ENCODE measurements around the gene GRAMD2A. TPM values are rescaled to one million over a fixed set of nuclear protein-coding genes. Genes with fewer than 3 reads are reported as not detected.
A peak's percentile ranks its signal among the peaks of the same experiment; 100 is the strongest.
"Not testable (repeated sequence)": the region's sequence is repeated elsewhere in the genome, so short reads cannot be mapped to it uniquely, and the experiment has no call there.

Gene GRAMD2A
- total and polyA plus RNA-seq, 2 experiments from 2014 or later, result not detected

DNA sequence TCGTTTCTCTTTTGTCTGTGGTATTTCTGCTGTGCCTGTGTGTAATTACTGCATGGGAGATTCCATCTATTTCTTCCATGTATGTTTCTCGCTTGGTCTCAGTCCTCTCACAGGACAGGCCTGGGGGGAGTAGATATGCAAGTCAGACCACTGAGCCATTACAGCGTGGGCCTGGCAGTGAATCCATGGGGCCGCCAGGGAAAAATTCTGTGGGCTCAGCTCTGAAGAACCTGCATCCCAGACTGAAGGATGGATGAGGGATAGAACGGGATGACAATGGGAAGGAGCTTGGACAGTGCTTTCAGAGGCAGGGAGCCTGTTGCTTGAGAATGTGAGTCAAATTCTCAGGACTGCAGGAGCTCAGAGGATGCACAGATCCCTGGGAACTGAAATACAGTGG lies 24.8 kb downstream of the GRAMD2A start:
- 67 to 70% methylated on average over 5 of the region's 5 CpGs for WGBS, 2 experiments (ENCODE audit: low coverage in 1 of 2, low lambda C conversion rate in 2 of 2, missing lambda C conversion rate in 2 of 2)
- no peaks in the 10 kb centered on the region for H3F3A ChIP-seq (ENCODE audit: insufficient read depth)
- H2AFZ ChIP-seq, result no peak overlapping the region
- H3K4me3 ChIP-seq, result no peak overlapping the region
- TF ChIP-seq EZH2phosphoT487 (IDR thresholded peaks at IDR 0.05; ENCODE audit: insufficient read depth, low read depth) (no peak), EZH2 (IDR thresholded peaks at IDR 0.05; ENCODE audit: insufficient read depth, poor library complexity, severe bottlenecking) (no peak)
- no peak overlapping the region for H3K9ac ChIP-seq
- peaks cover 22% of the 10 kb centered on the region; the same call in 1 of the 2 replicates for H3K27me3 ChIP-seq (replicated peaks; ENCODE audit: insufficient read depth)
- H3K36me3 ChIP-seq (ENCODE audit: low read depth), result no peaks in the 10 kb centered on the region
- no peaks in the 10 kb centered on the region for H4K20me1 ChIP-seq (ENCODE audit: insufficient read depth)
- no peak overlapping the region for H3K4me2 ChIP-seq (ENCODE audit: unreplicated experiment)
- no peaks in the 10 kb centered on the region for H3K9me2 ChIP-seq (ENCODE audit: insufficient read depth)
- no peaks in the 10 kb centered on the region for H3K4me1 ChIP-seq (ENCODE audit: insufficient read depth)
- no peaks in the 10 kb centered on the region for H3K9me3 ChIP-seq (ENCODE audit: low read depth)
- in situ Hi-C loops (cut with MboI), result loop anchor here (25.0 kb wide), 1 partner anchor 710 kb away; no protein-coding TSS in a partner anchor
- H3K79me2 ChIP-seq (ENCODE audit: insufficient read depth), result no peaks in the 10 kb centered on the region
- DNase-seq, result no peak
- no peak overlapping the region for H3K27ac ChIP-seq

DNA sequence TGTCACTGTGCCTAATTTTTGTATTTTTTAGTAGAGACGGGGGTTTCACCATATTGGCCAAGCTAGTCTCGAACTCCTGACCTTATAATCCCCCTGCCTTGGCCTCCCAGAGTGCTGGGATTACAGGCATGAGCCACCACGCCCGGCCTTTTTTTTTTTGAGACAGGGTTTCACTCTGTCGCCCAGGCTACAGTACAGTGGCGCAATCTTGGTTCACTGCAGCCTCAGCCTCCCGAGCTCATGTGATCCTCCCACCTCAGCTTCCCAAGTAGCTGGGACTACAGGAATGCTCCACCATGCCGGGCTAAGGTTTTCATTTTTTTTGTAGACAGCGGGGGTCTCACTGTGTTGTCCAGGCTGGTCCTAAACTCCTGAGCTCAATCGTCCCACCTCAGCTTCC lies 25.6 kb downstream of the GRAMD2A start:
- H3K4me1 ChIP-seq (ENCODE audit: insufficient read depth); H3K9me2 ChIP-seq (ENCODE audit: insufficient read depth); H3F3A ChIP-seq (ENCODE audit: insufficient read depth); H3K9me3 ChIP-seq (ENCODE audit: low read depth); H3K36me3 ChIP-seq (ENCODE audit: low read depth); H3K9ac ChIP-seq; H3K4me2 ChIP-seq (ENCODE audit: unreplicated experiment); H3K27ac ChIP-seq; H3K4me3 ChIP-seq; H4K20me1 ChIP-seq (ENCODE audit: insufficient read depth); H2AFZ ChIP-seq; H3K79me2 ChIP-seq (ENCODE audit: insufficient read depth): not testable (repeated sequence)
- in situ Hi-C loops (cut with MboI), result loop anchor here (25.0 kb wide), 1 partner anchor 710 kb away; no protein-coding TSS in a partner anchor
- H3K27me3 ChIP-seq (replicated peaks; ENCODE audit: insufficient read depth), result peaks cover 22% of the 10 kb centered on the region; the same call in 1 of the 2 replicates
- DNase-seq, result peak; percentile 38
- WGBS, 2 experiments (ENCODE audit: low coverage in 1 of 2, low lambda C conversion rate in 2 of 2, missing lambda C conversion rate in 2 of 2), result 56 to 65% methylated on average over 10 of the region's 10 CpGs

GRCh38 chr15:72170691-72171090 lies 26.9 kb downstream of the GRAMD2A start:
- H3K9me2 ChIP-seq (ENCODE audit: insufficient read depth), result no peaks in the 10 kb centered on the region
- H3K27me3 ChIP-seq (replicated peaks; ENCODE audit: insufficient read depth), result peaks cover 16% of the 10 kb centered on the region; the same call in 1 of the 2 replicates
- no peaks in the 10 kb centered on the region for H3K9me3 ChIP-seq (ENCODE audit: low read depth)
- H3F3A ChIP-seq (ENCODE audit: insufficient read depth), result no peaks in the 10 kb centered on the region
- no peaks in the 10 kb centered on the region for H4K20me1 ChIP-seq (ENCODE audit: insufficient read depth)
- no peaks in the 10 kb centered on the region for H3K4me1 ChIP-seq (ENCODE audit: insufficient read depth)
- no peaks in the 10 kb centered on the region for H3K36me3 ChIP-seq (ENCODE audit: low read depth)
- H3K4me3 ChIP-seq, result no peak overlapping the region
- no peak overlapping the region for H3K27ac ChIP-seq
- H2AFZ ChIP-seq, result no peak overlapping the region
- no peak for DNase-seq
- in situ Hi-C loops (cut with MboI), result loop anchor here (25.0 kb wide), 1 partner anchor 708 kb away; no protein-coding TSS in a partner anchor
- TF ChIP-seq EZH2 (IDR thresholded peaks at IDR 0.05; ENCODE audit: insufficient read depth, poor library complexity, severe bottlenecking), result no peak
- TF ChIP-seq EZH2phosphoT487 (IDR thresholded peaks at IDR 0.05; ENCODE audit: insufficient read depth, low read depth), result no peak
- H3K79me2 ChIP-seq (ENCODE audit: insufficient read depth), result no peaks in the 10 kb centered on the region
- 74 to 85% methylated on average over 7 of the region's 7 CpGs for WGBS, 2 experiments (ENCODE audit: low coverage in 1 of 2, low lambda C conversion rate in 2 of 2, missing lambda C conversion rate in 2 of 2)
- H3K4me2 ChIP-seq (ENCODE audit: unreplicated experiment), result no peak overlapping the region
- H3K9ac ChIP-seq, result no peak overlapping the region

DNA sequence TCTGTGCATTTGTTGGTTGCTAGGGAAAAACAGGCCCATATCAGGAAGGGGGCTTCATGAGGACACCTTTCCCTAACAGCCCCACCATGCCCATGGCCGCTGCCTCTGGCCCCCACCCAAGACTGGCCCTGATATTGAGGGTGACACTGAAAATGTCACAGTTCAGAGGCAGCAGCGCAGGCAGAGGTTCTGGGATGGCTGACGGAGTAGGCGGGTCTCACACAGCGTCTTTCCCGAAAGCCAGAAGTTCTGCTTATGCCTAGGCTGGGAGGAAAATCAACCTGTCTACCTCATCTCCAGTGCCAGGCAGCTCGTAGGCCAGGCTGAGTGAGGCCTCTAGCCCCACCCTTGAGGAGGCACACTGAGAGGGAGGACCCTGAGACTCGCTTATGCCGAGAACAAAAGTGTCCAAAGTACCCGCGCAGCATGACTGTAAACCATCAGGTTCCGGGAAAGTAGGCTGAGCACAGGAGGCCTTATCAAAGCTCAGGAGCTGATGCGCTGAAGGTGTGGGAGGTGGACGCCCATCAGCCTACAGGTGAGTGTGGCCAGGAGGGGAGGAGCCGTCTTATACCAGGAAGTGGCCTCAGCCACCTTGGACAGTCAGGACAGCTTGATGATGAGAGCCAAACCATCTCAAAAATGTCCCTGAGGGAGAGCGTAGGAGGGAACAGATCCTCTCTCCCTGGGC lies 27.5 kb downstream of the GRAMD2A start:
- H3K27me3 ChIP-seq (replicated peaks; ENCODE audit: insufficient read depth), result peaks cover 13% of the 10 kb centered on the region; the same call in 1 of the 2 replicates
- H4K20me1 ChIP-seq (ENCODE audit: insufficient read depth), result no peaks in the 10 kb centered on the region
- H2AFZ ChIP-seq, result no peak overlapping the region
- in situ Hi-C loops (cut with MboI), result loop anchor here (25.0 kb wide), 1 partner anchor 708 kb away; no protein-coding TSS in a partner anchor
- no peaks in the 10 kb centered on the region for H3K4me1 ChIP-seq (ENCODE audit: insufficient read depth)
- WGBS, 2 experiments (ENCODE audit: low coverage in 1 of 2, low lambda C conversion rate in 2 of 2, missing lambda C conversion rate in 2 of 2), result 75 to 79% methylated on average over 12 to 16 of the region's 16 CpGs
- no peaks in the 10 kb centered on the region for H3K9me3 ChIP-seq (ENCODE audit: low read depth)
- no peak for DNase-seq
- TF ChIP-seq EZH2phosphoT487 (IDR thresholded peaks at IDR 0.05; ENCODE audit: insufficient read depth, low read depth) (no peak), EZH2 (IDR thresholded peaks at IDR 0.05; ENCODE audit: insufficient read depth, poor library complexity, severe bottlenecking) (no peak)
- H3K9me2 ChIP-seq (ENCODE audit: insufficient read depth), result no peaks in the 10 kb centered on the region
- H3K36me3 ChIP-seq (ENCODE audit: low read depth), result no peaks in the 10 kb centered on the region
- no peak overlapping the region for H3K4me2 ChIP-seq (ENCODE audit: unreplicated experiment)
- H3F3A ChIP-seq (ENCODE audit: insufficient read depth), result no peaks in the 10 kb centered on the region
- no peaks in the 10 kb centered on the region for H3K79me2 ChIP-seq (ENCODE audit: insufficient read depth)
- H3K27ac ChIP-seq, result no peak overlapping the region
- no peak overlapping the region for H3K9ac ChIP-seq
- H3K4me3 ChIP-seq, result no peak overlapping the region

Data from GM23248 (cell line).